A673 (cell line): Measurements from ENCODE around the gene MROH2A.

Experiments
- EZH2 ChIP-seq: fragments of 200-600 bp; sonication (generic); IDR thresholded peaks from 2 replicates; pipeline ENCODE4 v1.6.1; 2017; ENCODE audit warnings: borderline replicate concordance, low read depth, mild to moderate bottlenecking, mixed read lengths, antibody characterized with exemption, low read length; ENCODE audit not compliant: poor library complexity, severe bottlenecking
- TF ChIP-seq, protein P1 (sequence below): fragments of 300-800, 200-600 bp; sonication (generic); conservative IDR thresholded peaks from 2 replicates; pipeline ENCODE4 v1.5.1; 2017; ENCODE audit warnings: low read depth, mild to moderate bottlenecking, antibody characterized with exemption, low read length, moderate library complexity, mixed read lengths

GRCh38 chr2:233852056-233852455 is 73.9 kb downstream of the MROH2A start:
- no peak for TF ChIP-seq EZH2
- TF ChIP-seq, protein P1, sequence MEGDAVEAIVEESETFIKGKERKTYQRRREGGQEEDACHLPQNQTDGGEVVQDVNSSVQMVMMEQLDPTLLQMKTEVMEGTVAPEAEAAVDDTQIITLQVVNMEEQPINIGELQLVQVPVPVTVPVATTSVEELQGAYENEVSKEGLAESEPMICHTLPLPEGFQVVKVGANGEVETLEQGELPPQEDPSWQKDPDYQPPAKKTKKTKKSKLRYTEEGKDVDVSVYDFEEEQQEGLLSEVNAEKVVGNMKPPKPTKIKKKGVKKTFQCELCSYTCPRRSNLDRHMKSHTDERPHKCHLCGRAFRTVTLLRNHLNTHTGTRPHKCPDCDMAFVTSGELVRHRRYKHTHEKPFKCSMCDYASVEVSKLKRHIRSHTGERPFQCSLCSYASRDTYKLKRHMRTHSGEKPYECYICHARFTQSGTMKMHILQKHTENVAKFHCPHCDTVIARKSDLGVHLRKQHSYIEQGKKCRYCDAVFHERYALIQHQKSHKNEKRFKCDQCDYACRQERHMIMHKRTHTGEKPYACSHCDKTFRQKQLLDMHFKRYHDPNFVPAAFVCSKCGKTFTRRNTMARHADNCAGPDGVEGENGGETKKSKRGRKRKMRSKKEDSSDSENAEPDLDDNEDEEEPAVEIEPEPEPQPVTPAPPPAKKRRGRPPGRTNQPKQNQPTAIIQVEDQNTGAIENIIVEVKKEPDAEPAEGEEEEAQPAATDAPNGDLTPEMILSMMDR, result no peak
